ENCODE data around the gene KLK5. TPM values are rescaled to one million over a fixed set of nuclear protein-coding genes. Genes with fewer than 3 reads are reported as not detected.

Gene KLK5
- total and polyA plus RNA-seq, 4 donors = not detected

- no peak for TF ChIP-seq CTCF (IDR thresholded peaks at IDR 0.05; ENCODE audit: low read depth, low read length, missing input control)
- TF ChIP-seq RAD21 (IDR thresholded peaks at IDR 0.05) = no peak
- no peak for TF ChIP-seq HNF4A (conservative IDR thresholded peaks at IDR 0.05)
- no peak for TF ChIP-seq YY1 (IDR thresholded peaks at IDR 0.05)
- TF ChIP-seq GABPA (IDR thresholded peaks at IDR 0.05 in 1 of 2, conservative IDR thresholded peaks at IDR 0.05 in 1 of 2) = no peak
- TF ChIP-seq, protein P1, sequence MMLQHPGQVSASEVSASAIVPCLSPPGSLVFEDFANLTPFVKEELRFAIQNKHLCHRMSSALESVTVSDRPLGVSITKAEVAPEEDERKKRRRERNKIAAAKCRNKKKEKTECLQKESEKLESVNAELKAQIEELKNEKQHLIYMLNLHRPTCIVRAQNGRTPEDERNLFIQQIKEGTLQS (IDR thresholded peaks at IDR 0.05) = no peak
- no peak for TF ChIP-seq FOXA1 (IDR thresholded peaks at IDR 0.05)
- TF ChIP-seq EGR1 (IDR thresholded peaks at IDR 0.05; ENCODE audit: low read depth in 2 of 2) = no peak
These were observed 26.9 kb upstream of the KLK5 start (continued) for GRCh38 chr19:50979758-50980157.

DNA sequence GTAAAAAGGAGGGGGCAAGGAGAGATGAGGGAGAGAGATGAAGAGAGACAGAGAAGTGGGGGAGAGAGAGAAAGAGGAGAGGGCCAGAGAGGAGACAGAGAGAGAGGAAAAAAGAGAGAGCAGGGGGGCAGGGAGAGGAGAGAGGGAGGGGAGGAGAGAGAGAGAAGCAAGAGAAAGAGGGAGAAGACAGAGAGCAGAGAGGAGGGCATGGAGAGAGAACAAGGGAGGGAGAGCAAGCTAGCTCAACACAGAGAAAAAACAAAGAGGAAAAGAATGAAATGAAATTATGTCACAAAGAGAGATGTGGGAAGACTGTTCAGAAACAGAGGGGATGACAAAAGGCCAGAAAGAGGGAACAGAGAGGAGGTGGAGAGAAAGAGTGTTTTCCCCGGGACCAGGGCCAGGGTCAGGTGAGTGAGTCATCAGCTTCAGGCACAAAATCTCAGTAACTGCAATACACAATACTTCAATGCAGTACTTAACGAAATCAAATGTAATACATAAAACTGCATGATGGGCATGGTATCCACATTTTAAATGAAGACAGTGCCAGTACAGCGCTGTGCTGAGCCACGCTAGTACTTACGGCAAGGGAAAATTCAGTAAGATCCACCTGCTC lies 26.0 kb upstream of the KLK5 start:
- TF ChIP-seq, protein P1 (IDR thresholded peaks at IDR 0.05) = no peak
- TF ChIP-seq SP1 (IDR thresholded peaks at IDR 0.05) (no peak), MAX (IDR thresholded peaks at IDR 0.05) (no peak)
- H3K27ac ChIP-seq (ENCODE audit: low read depth in 1 of 2, low read length in 2 of 2) = no peak overlapping the region
- WGBS = 72% methylated on average over 5 of the region's 5 CpGs
- H3K9ac ChIP-seq (ENCODE audit: low read depth in 1 of 2, low read length in 2 of 2) = no peak overlapping the region
- no peak for DNase-seq (ENCODE audit: low spot score)
- no peaks in the 10 kb centered on the region for H3K4me1 ChIP-seq (ENCODE audit: control insufficient read depth in 4 of 4, insufficient read depth in 4 of 4, low read length in 3 of 4)
- H3K4me3 ChIP-seq (ENCODE audit: low read depth in 1 of 3, low read length in 3 of 3) = no peak overlapping the region
- peaks cover 0 to 5% (median 2%) of the 10 kb centered on the region in 4 donors for H3K27me3 ChIP-seq (ENCODE audit: control insufficient read depth in 4 of 4, insufficient read depth in 4 of 4, low read length in 3 of 4)
- H3K9me3 ChIP-seq (ENCODE audit: control insufficient read depth in 4 of 4, low read length in 3 of 4) = no peaks in the 10 kb centered on the region
- H3K36me3 ChIP-seq (ENCODE audit: control insufficient read depth in 4 of 4, insufficient read depth in 3 of 4, low read depth in 1 of 4, low read length in 3 of 4) = no peaks in the 10 kb centered on the region

- WGBS = 76% methylated on average over 4 of the region's 4 CpGs
- H3K4me1 ChIP-seq (ENCODE audit: control insufficient read depth in 4 of 4, insufficient read depth in 4 of 4, low read length in 3 of 4) = no peaks in the 10 kb centered on the region
- H3K4me3 ChIP-seq (ENCODE audit: low read depth in 1 of 3, low read length in 3 of 3) = no peak overlapping the region
- H3K9ac ChIP-seq (ENCODE audit: low read depth in 1 of 2, low read length in 2 of 2) = no peak overlapping the region
- no peaks in the 10 kb centered on the region for H3K36me3 ChIP-seq (ENCODE audit: control insufficient read depth in 4 of 4, insufficient read depth in 3 of 4, low read depth in 1 of 4, low read length in 3 of 4)
- H3K27ac ChIP-seq (ENCODE audit: low read depth in 1 of 2, low read length in 2 of 2) = no peak overlapping the region
- TF ChIP-seq HNF4A (conservative IDR thresholded peaks at IDR 0.05) = no peak
- TF ChIP-seq GABPA (IDR thresholded peaks at IDR 0.05 in 1 of 2, conservative IDR thresholded peaks at IDR 0.05 in 1 of 2) = no peak
- no peak for TF ChIP-seq SP1 (IDR thresholded peaks at IDR 0.05)
- TF ChIP-seq, protein P2, sequence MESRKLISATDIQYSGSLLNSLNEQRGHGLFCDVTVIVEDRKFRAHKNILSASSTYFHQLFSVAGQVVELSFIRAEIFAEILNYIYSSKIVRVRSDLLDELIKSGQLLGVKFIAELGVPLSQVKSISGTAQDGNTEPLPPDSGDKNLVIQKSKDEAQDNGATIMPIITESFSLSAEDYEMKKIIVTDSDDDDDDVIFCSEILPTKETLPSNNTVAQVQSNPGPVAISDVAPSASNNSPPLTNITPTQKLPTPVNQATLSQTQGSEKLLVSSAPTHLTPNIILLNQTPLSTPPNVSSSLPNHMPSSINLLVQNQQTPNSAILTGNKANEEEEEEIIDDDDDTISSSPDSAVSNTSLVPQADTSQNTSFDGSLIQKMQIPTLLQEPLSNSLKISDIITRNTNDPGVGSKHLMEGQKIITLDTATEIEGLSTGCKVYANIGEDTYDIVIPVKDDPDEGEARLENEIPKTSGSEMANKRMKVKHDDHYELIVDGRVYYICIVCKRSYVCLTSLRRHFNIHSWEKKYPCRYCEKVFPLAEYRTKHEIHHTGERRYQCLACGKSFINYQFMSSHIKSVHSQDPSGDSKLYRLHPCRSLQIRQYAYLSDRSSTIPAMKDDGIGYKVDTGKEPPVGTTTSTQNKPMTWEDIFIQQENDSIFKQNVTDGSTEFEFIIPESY (IDR thresholded peaks at IDR 0.05) = no peak
- TF ChIP-seq, protein P1 (IDR thresholded peaks at IDR 0.05) = no peak
- no peak for TF ChIP-seq NR2F2 (IDR thresholded peaks at IDR 0.05)
- no peak for TF ChIP-seq RXRA (IDR thresholded peaks at IDR 0.05)
- TF ChIP-seq FOXA2 (IDR thresholded peaks at IDR 0.05) = no peak
- no peak for TF ChIP-seq RAD21 (IDR thresholded peaks at IDR 0.05)
- no peak for TF ChIP-seq JUND (IDR thresholded peaks at IDR 0.05)
- H3K27me3 ChIP-seq (ENCODE audit: control insufficient read depth in 4 of 4, insufficient read depth in 4 of 4, low read length in 3 of 4) = peaks cover 0 to 3% (median under 1%) of the 10 kb centered on the region in 4 donors
- no peaks in the 10 kb centered on the region for H3K9me3 ChIP-seq (ENCODE audit: control insufficient read depth in 4 of 4, low read length in 3 of 4)
- no peak for DNase-seq (ENCODE audit: low spot score)
These were observed 24.8 kb upstream of the KLK5 start for GRCh38 chr19:50977626-50978025.

All from liver (tissue), 9 donors.